Natural killer cell (primary cell): ENCODE measurements around the gene LARP1. TPM values are rescaled to one million over a fixed set of nuclear protein-coding genes. Genes with fewer than 3 reads are reported as not detected.

Experiments used
- ATAC-seq, 3 donors: fragments of 150-1000 bp in 2 of 3; fragments of 200-7000 bp in 1 of 3; cut with Tn5 transposase; 1 replicate in 1 of 3; 2 replicates in 2 of 3; pipeline ENCODE4 v1.10.0; 2021; ENCODE audit warnings: mild to moderate bottlenecking in 2 of 3, moderate library complexity in 2 of 3
- DNase-seq, 2 donors: peaks; one replicate each; pipeline versions ENCODE4 v3.0.0 to v3.0.0-alpha.2; 2013 to 2021; ENCODE audit warnings: mixed read lengths in 1 of 2
- H3K27ac ChIP-seq: one replicate; pipeline ENCODE4 v1.5.1; 2013; ENCODE audit warnings: mild to moderate bottlenecking, low read length
- H3K27me3 ChIP-seq: one replicate; pipeline ENCODE4 v1.6.1; 2013; ENCODE audit warnings: low read length; ENCODE audit not compliant: control insufficient read depth, insufficient read depth
- H3K36me3 ChIP-seq: one replicate; pipeline ENCODE4 v1.6.1; 2013; ENCODE audit warnings: low read length; ENCODE audit not compliant: control insufficient read depth, insufficient read depth
- H3K4me1 ChIP-seq: one replicate; pipeline ENCODE4 v1.6.1; 2013; ENCODE audit warnings: low read length; ENCODE audit not compliant: control insufficient read depth, insufficient read depth
- H3K4me3 ChIP-seq: one replicate; pipeline ENCODE4 v1.5.1; 2013; ENCODE audit warnings: low read length
- H3K9me3 ChIP-seq: one replicate; pipeline ENCODE4 v1.6.1; 2013; ENCODE audit warnings: low read length; ENCODE audit not compliant: control insufficient read depth, insufficient read depth
- H3K27ac Mint-ChIP-seq, 2 donors: one replicate each; pipeline ENCODE4 v1.8.0; 2022; ENCODE audit warnings: mild to moderate bottlenecking in 2 of 2, mixed read lengths in 2 of 2, moderate library complexity in 1 of 2
- H3K27me3 Mint-ChIP-seq, 2 donors: one replicate each; pipeline ENCODE4 v1.8.0; 2022; ENCODE audit warnings: low read depth in 2 of 2, mixed read lengths in 2 of 2
- H3K36me3 Mint-ChIP-seq: one replicate; pipeline ENCODE4 v1.8.0; 2022; ENCODE audit warnings: mixed read lengths
- H3K4me1 Mint-ChIP-seq, 2 donors: one replicate each; pipeline ENCODE4 v1.8.0; 2022; ENCODE audit warnings: mixed read lengths in 2 of 2
- H3K4me3 Mint-ChIP-seq: one replicate; pipeline ENCODE4 v1.8.0; 2022; ENCODE audit warnings: mild to moderate bottlenecking, moderate library complexity, mixed read lengths
- H3K9me3 Mint-ChIP-seq, 2 donors: one replicate each; pipeline ENCODE4 v1.8.0; 2022; ENCODE audit warnings: mixed read lengths in 2 of 2
- WGBS: methylation state at CpG from one replicate; pipeline ENCODE4 v1.1.7; 2013; ENCODE audit warnings: missing lambda C conversion rate; ENCODE audit not compliant: insufficient coverage; 5-methylcytosine and 5-hydroxymethylcytosine counted together
- intact Hi-C: fragments of 100-400 bp; cut with micrococcal nuclease; formaldehyde crosslinking; loops from one replicate; pipeline ENCODE4 v1.14.2; 2022
- total RNA-seq, 4 donors: library from RNA; stranded (reverse); fragments of 120-200 nt in 1 of 4; gene quantifications; one replicate each; pipeline versions ENCODE4 v1.2.3 to v1.2.4, GENCODE V29; 2013 to 2022
- TF ChIP-seq, protein P1 (sequence below): fragments of 200-600 bp; IDR thresholded peaks from one replicate; pipeline ENCODE4 v1.8.0; 2022; ENCODE audit warnings: antibody characterized with exemption

The LARP1 gene
- total RNA-seq, 3 donors from 2014 or later (not counting 1 experiment from before 2014, with no cell fraction given), result 103 to 117 (median 112) TPM

- Histone ChIP-seq H3K27me3 (no peaks in the 10 kb centered on the region), H3K4me1 (no peaks in the 10 kb centered on the region), H3K9me3 (no peaks in the 10 kb centered on the region), H3K36me3 (no peaks in the 10 kb centered on the region), H3K4me3 (no peak overlapping the region), H3K27ac (no peak overlapping the region)
- H3K36me3 Mint-ChIP-seq, result no peaks in the 10 kb centered on the region
- H3K9me3 Mint-ChIP-seq, result no peaks in the 10 kb centered on the region
- WGBS, result 100% methylated on average over 2 of the region's 2 CpGs
- intact Hi-C loops, result no loop called here
- TF ChIP-seq, protein P1, sequence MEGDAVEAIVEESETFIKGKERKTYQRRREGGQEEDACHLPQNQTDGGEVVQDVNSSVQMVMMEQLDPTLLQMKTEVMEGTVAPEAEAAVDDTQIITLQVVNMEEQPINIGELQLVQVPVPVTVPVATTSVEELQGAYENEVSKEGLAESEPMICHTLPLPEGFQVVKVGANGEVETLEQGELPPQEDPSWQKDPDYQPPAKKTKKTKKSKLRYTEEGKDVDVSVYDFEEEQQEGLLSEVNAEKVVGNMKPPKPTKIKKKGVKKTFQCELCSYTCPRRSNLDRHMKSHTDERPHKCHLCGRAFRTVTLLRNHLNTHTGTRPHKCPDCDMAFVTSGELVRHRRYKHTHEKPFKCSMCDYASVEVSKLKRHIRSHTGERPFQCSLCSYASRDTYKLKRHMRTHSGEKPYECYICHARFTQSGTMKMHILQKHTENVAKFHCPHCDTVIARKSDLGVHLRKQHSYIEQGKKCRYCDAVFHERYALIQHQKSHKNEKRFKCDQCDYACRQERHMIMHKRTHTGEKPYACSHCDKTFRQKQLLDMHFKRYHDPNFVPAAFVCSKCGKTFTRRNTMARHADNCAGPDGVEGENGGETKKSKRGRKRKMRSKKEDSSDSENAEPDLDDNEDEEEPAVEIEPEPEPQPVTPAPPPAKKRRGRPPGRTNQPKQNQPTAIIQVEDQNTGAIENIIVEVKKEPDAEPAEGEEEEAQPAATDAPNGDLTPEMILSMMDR, result no peak
- H3K27me3 Mint-ChIP-seq, result peaks cover 0 to 4% of the 10 kb centered on the region in 2 donors
- DNase-seq (no peak), ATAC-seq (no peak)
- no peaks in the 10 kb centered on the region for H3K4me1 Mint-ChIP-seq
- H3K27ac Mint-ChIP-seq, result no peak overlapping the region
- no peak overlapping the region for H3K4me3 Mint-ChIP-seq
These were observed 14.7 kb upstream of the LARP1 start for GRCh38 chr5:154740483-154740882.

GRCh38 chr5:154740957-154741356, 14.2 kb upstream of the LARP1 start:
- H3K27ac Mint-ChIP-seq, result no peak overlapping the region

GRCh38 chr5:154741415-154741814, 13.8 kb upstream of the LARP1 start:
- no peak for DNase-seq
- TF ChIP-seq, protein P1, result no peak
- Mint-ChIP-seq H3K27ac (no peak overlapping the region), H3K4me1 (no peaks in the 10 kb centered on the region), H3K27me3 (peaks cover 0 to 4% of the 10 kb centered on the region in 2 donors), H3K4me3 (no peak overlapping the region), H3K36me3 (no peaks in the 10 kb centered on the region), H3K9me3 (no peaks in the 10 kb centered on the region)
- H3K9me3 ChIP-seq, result no peaks in the 10 kb centered on the region
- H3K36me3 ChIP-seq, result no peaks in the 10 kb centered on the region
- H3K4me1 ChIP-seq, result no peaks in the 10 kb centered on the region
- no peak overlapping the region for H3K27ac ChIP-seq
- H3K27me3 ChIP-seq, result no peaks in the 10 kb centered on the region
- H3K4me3 ChIP-seq, result no peak overlapping the region
- intact Hi-C loops, result no loop called here
- no peak for ATAC-seq
- 95% methylated on average over 4 of the region's 4 CpGs for WGBS

More at GRCh38 chr5:154740957-154741356, 14.2 kb upstream of the LARP1 start:
- no peaks in the 10 kb centered on the region for H3K36me3 ChIP-seq
- 95% methylated on average over 5 of the region's 5 CpGs for WGBS
- intact Hi-C loops, result no loop called here
- ATAC-seq (no peak), DNase-seq (no peak)
- H3K4me1 Mint-ChIP-seq, result no peaks in the 10 kb centered on the region
- TF ChIP-seq, protein P1, result no peak
- no peaks in the 10 kb centered on the region for H3K9me3 ChIP-seq
- no peaks in the 10 kb centered on the region for H3K9me3 Mint-ChIP-seq
- H3K4me3 Mint-ChIP-seq, result no peak overlapping the region
- H3K4me1 ChIP-seq, result no peaks in the 10 kb centered on the region
- peaks cover 0 to 4% of the 10 kb centered on the region in 2 donors for H3K27me3 Mint-ChIP-seq
- H3K36me3 Mint-ChIP-seq, result no peaks in the 10 kb centered on the region
- H3K27me3 ChIP-seq, result no peaks in the 10 kb centered on the region
- H3K4me3 ChIP-seq, result no peak overlapping the region
- H3K27ac ChIP-seq, result no peak overlapping the region

GRCh38 chr5:154743812-154744211, 11.4 kb upstream of the LARP1 start:
- no peaks in the 10 kb centered on the region for H3K4me1 ChIP-seq
- no peaks in the 10 kb centered on the region for H3K4me1 Mint-ChIP-seq
- no peaks in the 10 kb centered on the region for H3K9me3 ChIP-seq
- no peaks in the 10 kb centered on the region for H3K36me3 ChIP-seq
- H3K27ac ChIP-seq, result no peak overlapping the region
- no peaks in the 10 kb centered on the region for H3K27me3 ChIP-seq
- 92% methylated on average over 7 of the region's 7 CpGs for WGBS
- no peak overlapping the region for H3K4me3 ChIP-seq
- H3K27me3 Mint-ChIP-seq, result no peaks in the 10 kb centered on the region
- ATAC-seq (no peak), DNase-seq (no peak)
- intact Hi-C loops, result no loop called here
- H3K9me3 Mint-ChIP-seq, result no peaks in the 10 kb centered on the region
- TF ChIP-seq, protein P1, result no peak
- H3K36me3 Mint-ChIP-seq, result no peaks in the 10 kb centered on the region
- no peak overlapping the region for H3K4me3 Mint-ChIP-seq
- no peak overlapping the region for H3K27ac Mint-ChIP-seq
